GM19035 (cell line): ENCODE data around the gene ZNF524.

Experiments used
- ATAC-seq: cut with Tn5 transposase; IDR thresholded peaks from one replicate; pipeline ENCODE4 v1.9.1; 2021; ENCODE audit not compliant: unreplicated experiment

Gene ZNF524

DNA sequence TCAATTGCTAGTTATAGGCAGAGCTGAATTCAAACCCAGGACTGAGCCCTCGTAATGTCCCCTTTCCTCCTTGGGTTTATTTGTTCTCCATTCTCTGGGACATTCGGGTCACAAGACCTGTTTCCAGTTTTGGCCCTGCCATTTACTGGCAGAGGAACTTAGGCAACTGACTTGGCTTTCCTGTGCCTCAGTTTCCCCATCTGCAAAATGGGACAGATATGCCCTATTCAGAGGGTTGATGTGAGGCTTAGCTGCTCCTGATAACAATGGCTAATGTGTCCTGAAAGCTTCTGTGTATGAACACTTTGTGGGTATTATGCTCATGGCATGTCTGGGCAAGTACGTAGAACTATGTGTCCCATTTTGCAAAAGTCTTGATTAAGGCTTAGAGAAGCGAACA is 996 bp downstream of the ZNF524 start:
- ATAC-seq, result no peak

DNA sequence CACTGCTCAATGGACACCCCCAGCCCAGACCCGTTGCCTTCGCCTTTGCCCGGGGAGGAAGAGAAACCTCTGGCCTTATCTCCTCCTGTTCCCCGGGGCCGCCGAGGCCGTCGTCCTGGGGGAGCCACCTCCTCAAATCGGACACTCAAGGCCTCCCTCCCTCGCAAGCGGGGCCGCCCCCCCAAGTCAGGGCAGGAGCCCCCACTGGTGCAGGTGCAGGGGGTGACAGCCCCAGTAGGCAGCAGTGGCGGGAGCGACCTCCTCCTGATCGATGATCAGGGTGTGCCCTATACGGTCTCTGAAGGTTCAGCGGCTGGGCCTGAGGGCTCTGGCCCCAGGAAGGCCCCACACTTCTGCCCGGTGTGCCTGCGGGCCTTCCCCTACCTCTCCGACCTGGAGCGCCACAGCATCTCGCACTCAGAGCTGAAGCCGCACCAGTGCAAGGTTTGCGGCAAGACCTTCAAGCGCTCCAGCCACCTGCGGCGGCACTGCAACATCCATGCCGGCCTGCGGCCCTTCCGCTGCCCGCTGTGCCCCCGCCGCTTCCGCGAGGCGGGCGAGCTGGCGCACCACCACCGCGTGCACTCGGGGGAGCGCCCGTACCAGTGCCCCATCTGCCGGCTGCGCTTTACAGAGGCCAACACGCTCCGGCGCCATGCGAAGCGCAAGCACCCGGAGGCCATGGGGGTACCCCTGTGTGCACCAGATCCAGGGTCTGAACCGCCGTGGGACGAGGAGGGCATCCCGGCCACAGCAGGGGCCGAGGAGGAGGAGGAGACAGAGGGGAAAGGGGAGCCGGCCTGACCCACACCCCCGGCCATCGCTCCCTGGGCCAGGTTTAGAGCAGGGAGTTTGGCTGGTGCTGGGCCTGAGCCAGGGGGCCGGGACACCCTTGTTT is 2.3 kb downstream of the ZNF524 start:
- no peak for ATAC-seq

DNA sequence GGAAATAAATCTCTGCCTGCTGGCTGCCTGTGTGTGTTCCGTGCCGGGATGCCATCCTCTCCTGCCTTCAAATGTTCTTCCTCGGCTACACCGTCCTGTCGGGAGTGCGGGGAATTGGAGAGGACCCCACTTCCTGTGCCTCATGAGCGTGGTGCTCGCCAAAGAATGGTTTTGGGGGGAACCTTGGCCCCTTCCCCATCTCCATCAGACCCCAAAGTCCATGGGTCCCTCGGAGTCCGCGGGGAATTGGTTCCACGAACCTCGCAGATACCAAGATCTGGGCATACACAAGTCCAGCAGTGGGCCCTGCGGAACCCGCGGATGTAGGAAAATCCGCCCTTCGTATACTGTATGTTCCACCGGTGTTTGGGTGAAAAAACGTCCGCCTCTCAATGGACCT is 3.0 kb downstream of the ZNF524 start:
- ATAC-seq, result no peak

DNA sequence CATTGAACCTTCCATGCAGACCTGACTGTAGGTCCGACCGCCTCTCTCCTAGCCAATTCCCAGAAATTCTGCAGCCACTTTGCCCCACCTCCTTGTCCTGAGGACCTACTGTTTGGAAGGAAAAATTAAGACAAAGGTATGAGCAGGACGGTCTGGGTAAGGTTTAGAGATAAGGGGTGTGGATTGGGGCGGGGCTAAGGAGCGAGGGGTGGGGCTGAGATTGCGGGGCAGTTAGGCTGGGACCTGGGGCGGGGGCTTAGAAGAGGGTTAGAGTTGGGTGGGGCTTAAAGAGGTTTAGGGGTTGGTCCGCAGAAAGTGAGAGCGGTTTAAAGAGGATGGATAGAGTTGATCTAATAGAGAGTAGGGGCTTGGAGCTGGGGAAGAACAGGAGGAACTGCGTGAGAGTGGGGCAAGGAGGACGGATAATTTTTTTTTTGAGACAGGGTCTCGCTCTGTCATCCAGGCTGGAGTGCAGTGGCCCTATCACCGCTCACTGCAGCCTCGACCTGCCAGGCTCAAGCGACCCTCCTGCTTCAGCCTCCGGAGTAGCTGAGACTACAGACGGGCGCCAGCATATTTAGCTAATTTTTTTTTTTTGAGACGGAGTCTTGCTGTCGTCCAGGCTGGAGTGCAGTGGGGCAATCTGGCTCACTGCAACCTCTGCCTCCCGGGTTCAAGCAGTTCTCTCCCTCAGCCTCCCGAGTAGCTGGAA is 3.6 kb downstream of the ZNF524 start:
- no peak for ATAC-seq

DNA sequence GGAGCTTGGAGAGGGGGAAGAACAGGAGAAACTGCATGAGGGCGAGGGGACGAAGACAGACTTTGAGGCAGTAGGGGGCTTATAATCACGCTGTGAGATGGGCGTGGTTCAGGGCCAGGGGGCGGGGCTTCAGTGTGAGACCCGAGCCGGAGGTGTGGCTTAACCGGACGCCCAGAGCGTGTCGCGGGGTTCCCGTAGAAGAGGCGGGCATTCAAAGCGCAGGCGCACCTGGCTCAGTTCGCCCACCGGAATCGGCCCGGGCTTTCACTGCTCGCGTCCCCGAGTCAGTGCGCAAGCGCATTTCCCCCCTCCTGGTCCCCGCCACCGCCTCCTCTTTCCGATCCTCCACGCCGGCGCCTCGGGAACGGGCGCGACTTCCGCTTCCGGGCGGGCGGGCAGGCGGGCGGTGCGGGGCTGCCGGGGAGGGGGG is 5.1 kb downstream of the ZNF524 start:
- ATAC-seq, result peak; percentile 72

DNA sequence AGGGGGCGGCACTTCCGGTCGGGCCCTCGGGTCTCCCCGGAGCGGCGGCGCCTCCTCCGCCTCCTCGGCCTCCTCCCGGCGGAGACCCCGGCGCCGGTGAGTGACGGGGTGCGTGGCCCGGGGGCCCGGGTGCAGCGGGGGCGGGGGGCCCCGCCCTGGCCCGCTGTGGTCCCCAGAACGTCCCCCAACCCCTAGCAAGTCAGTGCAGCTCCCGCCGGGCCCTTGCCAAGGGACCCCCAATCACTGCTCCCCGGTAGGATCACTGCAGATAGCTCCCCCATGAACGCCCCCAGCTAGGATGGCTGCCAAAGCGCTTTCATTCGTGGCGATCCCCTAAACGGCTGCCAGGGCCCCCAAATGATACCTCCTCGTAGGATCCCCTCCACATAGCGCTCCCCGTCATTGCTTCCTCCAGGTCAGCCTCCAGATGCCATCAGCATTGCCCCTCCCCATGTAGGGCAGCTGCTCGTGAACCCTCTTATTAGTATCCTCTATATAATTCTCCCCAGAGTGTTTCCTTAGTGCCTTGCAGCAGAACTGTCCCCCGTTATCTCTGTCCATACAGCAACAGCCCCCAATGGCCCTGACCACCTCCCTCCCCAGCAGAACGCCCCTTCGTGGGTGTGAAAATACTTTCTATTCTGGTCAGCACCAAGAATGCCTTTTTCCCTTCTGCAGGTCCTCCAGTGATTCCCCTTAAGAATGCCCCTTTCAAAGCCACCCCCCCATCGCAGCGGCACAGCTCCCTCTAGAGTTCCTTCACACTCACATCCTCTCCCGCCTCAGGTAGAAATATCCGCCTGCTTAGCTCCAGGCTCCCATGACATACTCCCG is 5.8 kb downstream of the ZNF524 start, which contains the start of gene ZNF865:
Gene ZNF865 (plus strand): TSS at position 11 of the 834 bp plus-strand sequence. CDS start 7,972 bp downstream, outside the sequence.
- ATAC-seq, result peak; percentile 13

DNA sequence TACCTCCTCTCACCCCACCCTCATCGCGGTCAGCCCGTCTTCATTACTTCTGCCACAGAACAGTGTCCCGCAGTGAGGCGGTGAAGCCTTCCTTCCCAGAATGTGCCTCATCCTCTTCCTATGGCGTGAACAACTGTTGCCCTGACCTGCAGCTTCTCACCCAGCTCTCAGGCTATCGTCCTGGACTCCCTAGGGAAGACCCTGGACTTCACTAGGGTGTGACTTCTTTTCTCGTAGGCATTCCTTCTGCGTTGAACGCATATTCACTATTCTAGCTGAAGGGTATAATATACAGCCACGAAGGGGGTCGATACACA is 6.3 kb downstream of the ZNF524 start:
- ATAC-seq, result no peak

DNA sequence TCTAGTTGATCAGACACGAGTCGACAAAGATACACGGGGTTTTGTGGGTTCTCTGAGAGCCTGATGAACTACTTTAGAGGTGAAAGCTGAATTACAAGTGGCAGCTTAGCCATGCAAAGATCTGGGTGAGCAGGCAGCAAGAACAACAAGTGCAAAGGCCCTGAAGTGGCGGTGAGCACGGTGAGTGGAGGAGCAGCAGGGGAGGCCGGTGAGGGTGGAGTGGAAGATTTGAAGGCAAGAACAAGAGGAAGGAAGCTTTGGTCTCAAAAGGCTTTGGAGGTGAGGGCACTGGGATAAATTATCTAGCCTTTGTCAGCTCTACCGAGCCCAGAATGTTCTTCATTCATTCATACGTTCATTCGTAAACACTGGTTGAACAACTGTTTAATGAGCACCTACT is 6.7 kb downstream of the ZNF524 start:
- no peak for ATAC-seq

DNA sequence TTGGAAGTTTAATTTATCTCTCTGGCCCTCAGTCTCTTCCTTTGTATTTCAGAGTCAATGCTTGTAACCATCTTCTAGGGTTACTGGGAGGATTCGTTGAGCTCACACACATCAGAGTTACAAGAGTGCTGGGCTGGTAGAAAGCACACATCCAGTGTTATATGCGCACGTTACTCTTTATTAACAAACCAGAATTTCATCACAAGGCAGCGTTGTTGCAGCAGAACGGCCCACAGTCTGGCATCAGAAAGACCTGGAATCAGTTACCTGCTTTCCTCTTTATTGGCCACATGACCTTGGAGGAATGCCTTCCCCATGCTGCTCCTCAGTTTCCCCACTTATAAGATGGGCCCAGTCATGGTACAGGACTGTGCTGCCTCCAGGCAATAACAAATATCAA is 9.2 kb downstream of the ZNF524 start:
- no peak for ATAC-seq

DNA sequence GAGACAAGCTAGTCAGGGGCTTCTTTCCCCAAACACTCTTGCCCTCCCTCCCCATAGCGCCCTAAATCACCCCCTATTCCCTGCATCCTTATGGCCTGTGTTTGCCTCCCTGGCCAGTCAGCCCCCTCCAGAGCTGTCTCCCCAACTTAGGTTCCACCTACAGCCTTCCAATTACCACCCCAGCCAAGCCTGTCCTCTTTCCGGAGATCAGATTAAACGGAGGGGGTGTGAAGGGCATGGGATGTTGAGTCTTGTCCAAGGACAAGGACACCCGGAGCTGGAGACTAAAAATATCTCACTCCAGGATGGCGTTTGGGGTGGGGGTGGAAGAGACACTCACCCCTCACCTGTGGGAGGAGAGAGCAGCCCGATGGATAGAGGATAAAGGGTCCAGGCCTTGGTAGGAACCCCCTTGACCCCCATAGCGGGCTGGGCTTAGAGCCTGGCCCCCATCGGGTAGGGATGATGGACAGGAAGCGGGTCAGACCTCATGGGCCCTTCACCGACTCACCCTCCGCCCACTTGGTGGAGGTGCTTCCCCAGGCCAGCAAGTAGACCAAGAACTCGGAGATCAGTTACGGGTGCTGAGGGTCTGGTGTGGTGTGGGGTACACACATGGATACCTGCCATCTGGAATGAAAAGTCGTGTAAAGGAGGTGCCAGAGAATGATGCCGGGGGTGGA is 11.4 kb downstream of the ZNF524 start:
- ATAC-seq, result no peak

DNA sequence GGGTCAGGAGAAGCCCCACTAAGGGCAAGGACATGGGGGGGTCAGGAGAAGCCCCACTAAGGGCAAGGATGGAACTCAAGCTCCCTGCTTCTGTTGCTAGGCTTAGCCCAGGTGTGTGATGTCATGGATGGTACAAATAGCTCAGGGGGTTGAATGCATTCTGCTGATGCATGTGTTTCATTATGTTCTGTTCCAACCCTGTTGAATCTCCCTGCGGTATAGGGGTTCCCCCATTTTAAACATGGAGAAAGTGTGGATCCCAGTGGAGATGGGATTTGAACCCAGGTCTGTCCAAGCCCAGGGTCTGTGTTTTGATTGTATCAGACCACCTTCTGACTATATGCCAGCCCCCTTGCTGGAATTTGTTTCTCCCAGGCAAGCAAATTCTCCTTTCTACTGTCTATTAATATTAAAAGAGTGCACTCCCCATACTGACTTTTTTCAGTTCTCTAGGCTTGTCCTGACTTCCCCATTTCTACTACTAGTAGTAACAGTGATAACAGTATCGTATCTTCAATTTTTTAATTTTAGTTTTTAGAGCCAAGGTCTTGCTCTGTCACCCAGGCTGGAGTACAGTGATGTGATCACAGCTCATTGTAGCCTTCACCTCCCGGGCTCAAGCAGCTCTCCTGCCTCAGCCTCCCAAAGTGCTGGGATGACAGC is 12.0 kb downstream of the ZNF524 start:
- no peak for ATAC-seq

DNA sequence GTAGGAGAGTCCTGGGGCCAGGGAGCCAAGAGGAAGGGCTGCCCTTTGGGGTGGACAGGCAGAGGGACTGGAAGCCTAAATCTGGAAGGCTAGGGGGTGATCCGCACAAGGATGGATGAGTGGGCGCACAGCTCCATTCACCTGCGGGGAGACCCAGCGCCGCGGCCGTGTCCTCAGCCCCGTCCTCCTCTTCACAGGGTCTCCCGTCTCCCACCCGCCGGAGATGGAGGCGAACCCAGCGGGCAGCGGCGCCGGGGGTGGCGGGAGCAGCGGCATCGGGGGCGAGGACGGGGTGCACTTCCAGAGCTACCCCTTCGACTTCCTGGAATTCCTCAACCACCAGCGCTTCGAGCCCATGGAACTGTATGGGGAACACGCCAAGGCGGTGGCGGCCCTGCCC is 13.3 kb downstream of the ZNF524 start:
- no peak for ATAC-seq

DNA sequence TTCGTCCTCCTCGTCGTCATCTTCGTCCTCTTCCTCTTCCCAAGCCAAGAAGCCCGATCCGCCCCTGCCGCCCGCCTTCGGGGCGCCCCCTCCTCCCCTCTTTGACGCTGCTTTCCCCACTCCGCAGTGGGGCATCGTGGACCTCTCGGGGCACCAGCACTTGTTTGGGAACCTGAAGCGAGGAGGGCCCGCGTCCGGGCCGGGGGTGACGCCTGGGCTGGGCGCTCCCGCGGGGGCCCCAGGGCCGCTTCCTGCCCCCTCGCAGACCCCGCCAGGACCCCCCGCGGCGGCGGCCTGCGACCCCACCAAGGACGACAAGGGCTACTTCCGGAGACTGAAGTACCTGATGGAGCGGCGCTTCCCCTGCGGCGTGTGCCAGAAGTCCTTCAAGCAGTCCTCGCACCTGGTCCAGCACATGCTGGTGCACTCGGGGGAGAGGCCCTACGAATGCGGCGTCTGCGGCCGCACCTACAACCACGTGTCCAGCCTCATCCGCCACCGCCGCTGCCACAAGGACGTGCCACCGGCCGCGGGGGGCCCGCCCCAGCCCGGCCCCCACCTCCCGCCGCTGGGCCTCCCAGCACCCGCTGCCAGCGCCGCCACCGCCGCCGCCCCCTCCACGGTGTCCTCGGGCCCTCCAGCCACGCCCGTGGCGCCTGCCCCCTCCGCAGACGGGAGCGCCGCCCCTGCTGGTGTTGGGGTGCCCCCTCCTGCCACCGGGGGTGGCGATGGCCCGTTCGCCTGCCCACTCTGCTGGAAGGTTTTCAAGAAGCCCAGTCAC is 14.0 kb downstream of the ZNF524 start:
- no peak for ATAC-seq

DNA sequence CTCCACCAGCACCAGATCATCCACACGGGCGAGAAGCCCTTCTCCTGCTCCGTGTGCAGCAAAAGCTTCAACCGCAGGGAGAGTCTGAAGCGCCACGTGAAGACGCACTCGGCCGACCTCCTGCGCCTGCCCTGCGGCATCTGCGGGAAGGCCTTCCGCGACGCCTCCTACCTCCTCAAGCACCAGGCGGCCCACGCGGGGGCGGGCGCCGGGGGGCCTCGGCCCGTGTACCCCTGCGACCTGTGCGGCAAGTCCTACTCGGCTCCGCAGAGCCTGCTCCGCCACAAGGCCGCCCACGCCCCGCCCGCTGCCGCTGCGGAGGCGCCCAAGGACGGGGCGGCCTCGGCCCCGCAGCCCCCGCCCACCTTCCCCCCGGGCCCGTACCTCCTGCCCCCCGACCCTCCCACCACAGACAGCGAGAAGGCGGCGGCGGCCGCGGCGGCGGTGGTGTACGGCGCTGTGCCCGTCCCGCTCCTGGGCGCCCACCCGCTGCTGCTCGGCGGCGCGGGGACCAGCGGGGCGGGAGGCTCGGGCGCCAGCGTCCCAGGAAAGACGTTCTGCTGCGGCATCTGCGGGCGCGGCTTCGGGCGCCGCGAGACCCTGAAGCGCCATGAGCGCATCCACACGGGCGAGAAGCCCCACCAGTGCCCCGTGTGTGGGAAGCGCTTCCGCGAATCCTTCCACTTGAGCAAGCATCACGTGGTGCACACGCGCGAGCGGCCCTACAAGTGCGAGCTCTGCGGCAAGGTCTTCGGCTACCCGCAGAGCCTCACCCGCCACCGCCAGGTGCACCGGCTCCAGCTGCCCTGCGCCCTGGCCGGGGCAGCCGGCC is 14.8 kb downstream of the ZNF524 start:
- no peak for ATAC-seq

DNA sequence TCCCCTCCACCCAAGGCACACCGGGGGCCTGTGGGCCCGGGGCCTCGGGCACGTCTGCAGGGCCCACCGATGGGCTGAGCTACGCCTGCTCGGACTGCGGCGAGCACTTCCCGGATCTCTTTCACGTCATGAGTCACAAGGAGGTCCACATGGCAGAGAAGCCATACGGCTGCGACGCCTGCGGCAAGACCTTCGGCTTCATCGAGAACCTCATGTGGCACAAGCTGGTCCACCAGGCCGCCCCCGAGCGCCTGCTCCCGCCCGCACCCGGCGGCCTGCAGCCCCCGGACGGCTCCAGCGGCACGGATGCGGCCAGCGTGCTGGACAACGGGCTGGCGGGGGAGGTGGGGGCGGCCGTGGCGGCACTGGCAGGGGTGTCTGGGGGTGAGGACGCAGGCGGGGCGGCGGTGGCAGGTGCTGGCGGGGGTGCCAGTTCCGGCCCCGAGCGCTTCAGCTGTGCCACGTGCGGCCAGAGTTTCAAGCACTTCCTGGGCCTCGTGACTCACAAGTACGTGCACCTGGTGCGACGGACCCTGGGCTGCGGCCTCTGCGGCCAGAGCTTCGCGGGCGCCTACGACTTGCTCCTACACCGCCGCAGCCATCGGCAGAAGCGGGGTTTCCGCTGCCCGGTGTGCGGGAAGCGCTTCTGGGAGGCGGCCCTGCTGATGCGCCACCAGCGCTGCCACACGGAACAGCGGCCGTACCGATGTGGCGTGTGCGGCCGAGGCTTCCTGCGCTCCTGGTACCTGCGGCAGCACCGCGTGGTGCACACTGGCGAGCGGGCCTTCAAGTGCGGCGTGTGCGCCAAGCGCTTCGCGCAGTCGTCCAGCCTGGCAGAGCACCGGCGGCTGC is 15.7 kb downstream of the ZNF524 start:
- ATAC-seq, result no peak

DNA sequence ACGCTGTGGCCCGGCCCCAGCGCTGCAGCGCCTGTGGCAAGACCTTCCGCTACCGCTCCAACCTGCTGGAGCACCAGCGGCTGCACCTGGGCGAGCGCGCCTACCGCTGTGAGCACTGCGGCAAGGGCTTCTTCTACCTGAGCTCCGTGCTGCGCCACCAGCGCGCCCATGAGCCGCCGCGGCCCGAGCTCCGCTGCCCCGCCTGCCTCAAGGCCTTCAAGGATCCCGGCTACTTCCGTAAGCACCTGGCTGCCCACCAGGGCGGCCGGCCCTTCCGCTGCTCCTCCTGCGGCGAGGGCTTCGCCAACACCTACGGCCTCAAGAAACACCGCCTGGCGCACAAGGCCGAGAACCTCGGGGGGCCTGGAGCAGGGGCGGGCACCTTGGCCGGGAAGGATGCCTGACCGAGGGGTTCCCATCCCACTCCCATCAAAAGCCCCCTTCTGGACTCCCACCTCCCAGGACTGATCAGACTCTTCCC is 16.3 kb downstream of the ZNF524 start:
- ATAC-seq, result no peak

DNA sequence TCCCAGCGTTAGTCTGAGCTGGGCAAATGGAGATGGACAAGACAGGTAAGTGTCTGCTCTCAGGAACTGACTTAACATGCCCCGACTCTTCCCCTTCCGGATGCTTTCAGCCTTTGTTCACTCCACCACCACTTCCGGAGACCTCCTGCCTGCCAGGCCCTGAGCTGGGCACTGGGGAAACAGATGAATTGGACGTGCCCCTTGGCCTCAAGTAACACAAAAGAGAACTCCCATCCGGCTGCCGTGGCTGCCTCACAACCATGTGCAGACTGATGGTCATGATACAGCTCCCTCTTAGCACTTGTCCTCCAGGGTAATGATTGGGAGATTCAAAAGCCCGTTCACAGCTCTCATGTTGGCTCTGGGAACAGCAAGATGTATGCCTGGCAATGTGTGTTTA is 17.3 kb downstream of the ZNF524 start:
- ATAC-seq, result no peak

DNA sequence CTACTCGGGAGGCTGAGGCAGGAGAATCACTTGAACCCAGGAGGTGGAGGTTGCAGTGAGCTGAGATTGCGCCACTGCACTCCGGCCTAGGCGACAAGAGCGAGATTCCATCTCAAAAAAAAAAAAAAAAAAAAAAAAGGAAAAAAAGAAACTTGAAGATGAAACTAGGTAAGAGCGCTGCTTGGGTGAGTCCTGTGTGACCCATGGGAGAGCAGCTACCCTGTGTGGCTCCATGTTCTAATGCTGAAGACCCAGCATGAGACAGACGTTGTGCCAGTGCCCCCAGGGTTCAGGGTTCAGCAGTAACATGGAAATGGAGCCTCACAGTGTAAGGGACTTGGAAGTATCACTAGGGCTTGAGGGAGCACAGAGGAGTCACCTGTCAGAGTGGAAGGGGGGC is 18.3 kb downstream of the ZNF524 start:
- ATAC-seq, result no peak
